Measurements from ENCODE around the gene GXYLT1.

GRCh38 chr12:42059127-42059526, 85.5 kb downstream of the GXYLT1 start:
- TF ChIP-seq, protein P1, sequence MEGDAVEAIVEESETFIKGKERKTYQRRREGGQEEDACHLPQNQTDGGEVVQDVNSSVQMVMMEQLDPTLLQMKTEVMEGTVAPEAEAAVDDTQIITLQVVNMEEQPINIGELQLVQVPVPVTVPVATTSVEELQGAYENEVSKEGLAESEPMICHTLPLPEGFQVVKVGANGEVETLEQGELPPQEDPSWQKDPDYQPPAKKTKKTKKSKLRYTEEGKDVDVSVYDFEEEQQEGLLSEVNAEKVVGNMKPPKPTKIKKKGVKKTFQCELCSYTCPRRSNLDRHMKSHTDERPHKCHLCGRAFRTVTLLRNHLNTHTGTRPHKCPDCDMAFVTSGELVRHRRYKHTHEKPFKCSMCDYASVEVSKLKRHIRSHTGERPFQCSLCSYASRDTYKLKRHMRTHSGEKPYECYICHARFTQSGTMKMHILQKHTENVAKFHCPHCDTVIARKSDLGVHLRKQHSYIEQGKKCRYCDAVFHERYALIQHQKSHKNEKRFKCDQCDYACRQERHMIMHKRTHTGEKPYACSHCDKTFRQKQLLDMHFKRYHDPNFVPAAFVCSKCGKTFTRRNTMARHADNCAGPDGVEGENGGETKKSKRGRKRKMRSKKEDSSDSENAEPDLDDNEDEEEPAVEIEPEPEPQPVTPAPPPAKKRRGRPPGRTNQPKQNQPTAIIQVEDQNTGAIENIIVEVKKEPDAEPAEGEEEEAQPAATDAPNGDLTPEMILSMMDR (IDR thresholded peaks at IDR 0.05; ENCODE audit: poor library complexity, severe bottlenecking): no peak
- no peak for TF ChIP-seq RAD21 (conservative IDR thresholded peaks at IDR 0.05)
- no peak for TF ChIP-seq TAF1 (IDR thresholded peaks at IDR 0.05; ENCODE audit: low read depth)
